Activated effector memory CD4-positive, alpha-beta T cell treated with Interleukin-2 at 50 U/mL for 16 hours (primary cell): Measurements from ENCODE around the gene CPZ.

Experiments used
- DNase-seq: peaks from one replicate; pipeline ENCODE4 v3.0.0-alpha.2; 2020

Gene CPZ

GRCh38 chr4:8656711-8657380 is 64.3 kb downstream of the CPZ start:
- no peak for DNase-seq

- no peak for DNase-seq
Observed at GRCh38 chr4:8657381-8658088, 65.0 kb downstream of the CPZ start.

GRCh38 chr4:8662776-8663175 is 70.2 kb downstream of the CPZ start:
- no peak for DNase-seq

GRCh38 chr4:8664031-8664805 is 71.7 kb downstream of the CPZ start:
- DNase-seq: no peak

- no peak for DNase-seq
Observed at GRCh38 chr4:8664976-8665375, 72.4 kb downstream of the CPZ start.

GRCh38 chr4:8665406-8666360 is 73.1 kb downstream of the CPZ start:
- no peak for DNase-seq

- DNase-seq: no peak
Observed at GRCh38 chr4:8666581-8666980, 74.0 kb downstream of the CPZ start.
